Measurements from ENCODE around the gene F13A1. TPM values are rescaled to one million over a fixed set of nuclear protein-coding genes. Genes with fewer than 3 reads are reported as not detected.

F13A1 gene
- total and polyA plus RNA-seq, 7 donors, result 4.9 to 58.9 (median 26.2) TPM

- ATAC-seq (no peak), DNase-seq (no peak)
- H3K27ac ChIP-seq, result no peak overlapping the region
- H3K4me1 ChIP-seq, result no peaks in the 10 kb centered on the region
- no peaks in the 10 kb centered on the region for H3K9me3 ChIP-seq
- WGBS, 3 donors, result 75 to 84% (median 80%) methylated on average over 2 of the region's 2 CpGs
- H3K27me3 ChIP-seq (ENCODE audit: insufficient read depth in 3 of 3, low read length in 2 of 3), result no peaks in the 10 kb centered on the region
- H3K36me3 ChIP-seq (ENCODE audit: insufficient read depth in 1 of 2, low read depth in 1 of 2), result no peaks in the 10 kb centered on the region
- no peak overlapping the region for H3K4me3 ChIP-seq
- intact Hi-C loops (cut with DNase I), result no loop called here
- TF ChIP-seq CTCF (IDR thresholded peaks at IDR 0.05), result no peak
These were observed 84.7 kb downstream of the F13A1 start for GRCh38 chr6:6235786-6236185.

GRCh38 chr6:6234963-6235362 lies 85.5 kb downstream of the F13A1 start:
- Histone ChIP-seq H3K4me1 (no peaks in the 10 kb centered on the region), H3K9me3 (no peaks in the 10 kb centered on the region), H3K27me3 (ENCODE audit: insufficient read depth in 3 of 3, low read length in 2 of 3) (no peaks in the 10 kb centered on the region), H3K36me3 (ENCODE audit: insufficient read depth in 1 of 2, low read depth in 1 of 2) (no peaks in the 10 kb centered on the region), H3K4me3 (no peak overlapping the region), H3K27ac (no peak overlapping the region)
- no peak for DNase-seq
- no peak for TF ChIP-seq CTCF (IDR thresholded peaks at IDR 0.05)
- 79 to 87% (median 84%) methylated on average over 1 of the region's 1 CpG for whole genome bisulfite sequencing, 3 donors
- ATAC-seq, result no peak
- intact Hi-C loops (cut with DNase I), result no loop called here

- no peaks in the 10 kb centered on the region for H3K9me3 ChIP-seq
- no peaks in the 10 kb centered on the region for H3K4me1 ChIP-seq
- H3K27me3 ChIP-seq (ENCODE audit: insufficient read depth in 3 of 3, low read length in 2 of 3), result peaks cover 0 to 2% (median 0%) of the 10 kb centered on the region in 3 donors
- TF ChIP-seq CTCF (IDR thresholded peaks at IDR 0.05), result no peak
- H3K27ac ChIP-seq, result no peak overlapping the region
- no peaks in the 10 kb centered on the region for H3K36me3 ChIP-seq (ENCODE audit: insufficient read depth in 1 of 2, low read depth in 1 of 2)
- no peak for ATAC-seq
- 65 to 83% (median 67%) methylated on average over 1 of the region's 1 CpG for WGBS, 3 donors
- H3K4me3 ChIP-seq, result no peak overlapping the region
- no peak for DNase-seq
- intact Hi-C loops (cut with DNase I), result no loop called here
These were observed 90.2 kb downstream of the F13A1 start for GRCh38 chr6:6230286-6230685.

GRCh38 chr6:6227896-6228295 lies 92.6 kb downstream of the F13A1 start:
- ATAC-seq (no peak), DNase-seq (no peak)
- Histone ChIP-seq H3K9me3 (no peaks in the 10 kb centered on the region), H3K27ac (no peak overlapping the region), H3K27me3 (ENCODE audit: insufficient read depth in 3 of 3, low read length in 2 of 3) (peaks cover 0 to 5% (median 0%) of the 10 kb centered on the region in 3 donors), H3K4me3 (no peak overlapping the region), H3K36me3 (ENCODE audit: insufficient read depth in 1 of 2, low read depth in 1 of 2) (no peaks in the 10 kb centered on the region), H3K4me1 (no peaks in the 10 kb centered on the region)
- no peak for TF ChIP-seq CTCF (IDR thresholded peaks at IDR 0.05)
- whole genome bisulfite sequencing, 3 donors, result 54 to 88% (median 77%) methylated on average over 1 of the region's 1 CpG
- intact Hi-C loops (cut with DNase I), result no loop called here

GRCh38 chr6:6225885-6226529 lies 94.5 kb downstream of the F13A1 start:
- Histone ChIP-seq H3K4me1 (no peaks in the 10 kb centered on the region), H3K27me3 (ENCODE audit: insufficient read depth in 3 of 3, low read length in 2 of 3) (peaks cover 0 to 5% (median 0%) of the 10 kb centered on the region in 3 donors), H3K27ac (no peak overlapping the region), H3K36me3 (ENCODE audit: insufficient read depth in 1 of 2, low read depth in 1 of 2) (no peaks in the 10 kb centered on the region), H3K4me3 (no peak overlapping the region), H3K9me3 (no peaks in the 10 kb centered on the region)
- no peak for ATAC-seq
- TF ChIP-seq CTCF (IDR thresholded peaks at IDR 0.05), result no peak
- intact Hi-C loops (cut with DNase I), result no loop called here
- 38 to 44% (median 42%) methylated on average over 2 of the region's 2 CpGs for WGBS, 3 donors
- no peak for DNase-seq

Measured in psoas muscle (tissue), 8 donors.